Activated CD4-positive, alpha-beta T cell treated with anti-CD3 and anti-CD28 coated beads, Interleukin-2, amount 50 U/mL, for 4 hours (primary cell): ENCODE results near the gene CLSTN2.

Experiments used
- DNase-seq, 2 experiments: peaks; one replicate each; pipeline ENCODE4 v3.0.0-alpha.2; 2020

CLSTN2 gene

DNA sequence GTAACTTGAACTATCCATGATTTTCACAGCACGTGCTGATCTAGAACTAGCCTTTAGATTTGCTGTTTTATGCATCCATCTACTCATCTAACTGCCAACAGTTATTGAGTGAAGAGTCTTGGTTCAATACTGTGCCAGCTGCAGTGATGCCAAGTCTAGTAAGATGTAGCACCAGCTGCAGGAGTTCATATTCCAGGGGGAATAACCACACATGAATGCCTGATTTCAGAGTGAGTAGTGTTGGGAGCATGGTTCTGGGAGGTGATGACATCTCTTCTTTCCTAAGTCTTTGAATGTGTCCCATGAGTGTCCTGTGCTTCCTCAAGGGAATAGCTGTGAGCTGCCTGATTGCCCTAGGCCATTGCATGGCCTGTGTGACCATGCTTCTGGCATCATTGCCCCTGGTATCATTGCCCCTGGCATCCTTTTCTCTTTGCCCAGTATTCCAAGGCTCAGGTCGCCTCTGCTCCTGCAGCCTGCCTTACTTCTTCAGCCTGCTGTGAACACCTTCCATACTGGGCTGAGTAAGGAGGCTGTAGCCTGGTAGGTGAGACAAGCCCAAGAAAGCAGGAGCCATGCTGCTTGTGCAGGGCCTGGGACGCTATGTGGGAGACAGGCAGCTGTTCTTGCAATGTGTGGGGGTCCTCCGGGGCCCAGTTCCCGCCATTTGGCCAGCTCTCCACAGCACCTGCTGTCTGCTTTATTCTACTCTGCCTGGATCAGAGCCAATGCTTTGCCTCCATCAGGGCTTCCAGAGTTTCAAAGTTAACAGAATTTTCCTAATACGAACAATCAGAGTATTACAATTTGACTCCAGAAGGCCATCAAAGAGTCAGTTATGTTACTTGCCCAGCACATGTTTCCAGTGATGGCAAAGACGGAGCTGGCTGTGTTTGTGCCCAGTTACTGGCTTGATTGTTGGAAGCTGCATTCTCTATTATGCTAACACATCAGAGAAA, 73.2 kb downstream of the CLSTN2 start:
- DNase-seq = no peak

DNA sequence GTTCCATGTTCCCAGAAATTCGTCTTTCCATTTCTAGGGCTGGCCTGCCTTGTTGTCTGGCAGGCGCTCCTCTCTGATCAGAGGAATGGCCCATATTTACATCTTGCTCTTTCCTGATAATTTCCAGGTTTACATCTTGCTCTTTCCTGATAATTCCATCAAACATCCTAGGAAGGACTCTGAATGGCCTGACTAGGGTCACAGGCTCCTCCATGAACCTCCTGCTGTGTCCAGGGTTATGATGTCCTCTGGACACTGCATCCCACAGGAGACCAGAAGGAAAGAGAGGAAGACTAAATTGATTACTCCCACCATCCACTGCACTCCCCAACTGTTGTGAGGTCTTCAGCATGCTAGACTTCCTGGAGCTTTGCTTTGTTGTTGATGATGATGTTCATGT, 75.4 kb downstream of the CLSTN2 start:
- no peak for DNase-seq

DNA sequence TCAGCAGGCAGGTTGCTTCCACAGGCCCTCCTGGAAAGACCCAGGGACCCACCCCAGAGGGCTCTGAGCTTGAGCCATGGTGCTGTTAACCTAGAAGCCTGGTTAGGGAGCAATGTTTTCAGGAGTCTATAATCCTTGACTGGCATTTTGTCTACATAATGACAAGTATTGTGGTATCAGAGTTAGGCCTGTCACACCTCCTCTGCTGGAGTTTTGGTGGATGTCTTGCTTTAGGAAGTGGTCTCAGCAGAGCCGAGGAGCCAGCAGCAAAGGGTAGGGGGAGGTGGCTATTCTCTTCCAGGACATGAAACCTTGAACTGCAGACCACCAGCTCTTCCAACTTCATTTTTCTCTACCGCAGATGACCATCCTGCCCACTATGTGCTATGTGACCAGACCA, 76.1 kb downstream of the CLSTN2 start:
- DNase-seq = no peak

DNA sequence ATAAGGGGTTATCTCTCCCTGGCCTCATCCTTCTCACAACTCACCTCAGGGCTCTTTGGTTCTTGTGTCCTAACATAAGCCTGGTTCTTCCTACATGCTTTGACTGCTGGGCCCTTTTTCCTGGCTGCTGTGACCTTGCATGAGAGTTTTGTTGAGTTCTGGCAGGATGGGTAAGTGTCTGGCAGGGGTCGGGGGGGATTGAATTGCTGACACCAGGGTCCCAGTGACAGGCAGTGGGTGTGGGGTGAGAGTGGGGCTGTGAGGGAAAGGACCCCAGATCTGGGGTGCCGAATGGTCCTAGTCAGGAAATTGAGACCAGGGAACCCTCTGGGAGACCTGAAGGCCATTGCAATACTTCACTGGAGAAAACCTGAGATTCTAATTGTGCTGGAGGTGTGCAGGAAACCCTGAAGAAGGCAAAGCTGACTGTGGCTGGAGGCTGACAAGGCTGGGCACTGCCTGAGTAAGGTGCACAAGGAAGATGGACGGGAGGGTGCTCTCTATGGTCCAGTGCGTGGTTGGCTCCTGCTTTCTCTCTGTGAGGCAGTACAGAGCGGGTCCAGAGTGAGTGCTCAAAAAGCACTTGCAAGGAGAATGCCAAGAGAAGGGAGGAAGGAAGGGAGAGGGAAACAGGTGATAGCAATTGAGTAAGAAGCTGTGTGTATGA, 76.8 kb downstream of the CLSTN2 start:
- no peak for DNase-seq

DNA sequence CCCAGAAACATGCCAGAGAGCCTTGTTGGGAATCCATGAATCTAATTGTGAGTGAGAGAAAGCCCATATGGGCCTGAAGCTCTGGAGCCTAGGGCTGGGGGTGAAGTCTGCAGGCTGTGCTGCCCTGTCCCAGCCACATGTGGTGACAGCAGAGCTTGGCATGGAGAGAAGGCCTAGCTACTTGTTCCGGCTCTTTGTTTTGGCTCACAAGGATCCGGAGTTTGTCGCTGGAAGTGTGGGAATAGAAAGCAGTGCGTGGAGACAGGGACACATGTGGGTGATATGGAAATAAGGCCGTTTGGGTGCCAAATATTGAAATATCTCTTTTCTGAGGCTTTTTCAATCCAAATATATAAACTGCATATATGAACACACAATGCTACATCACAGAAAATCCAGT, 78.2 kb downstream of the CLSTN2 start:
- no peak for DNase-seq

DNA sequence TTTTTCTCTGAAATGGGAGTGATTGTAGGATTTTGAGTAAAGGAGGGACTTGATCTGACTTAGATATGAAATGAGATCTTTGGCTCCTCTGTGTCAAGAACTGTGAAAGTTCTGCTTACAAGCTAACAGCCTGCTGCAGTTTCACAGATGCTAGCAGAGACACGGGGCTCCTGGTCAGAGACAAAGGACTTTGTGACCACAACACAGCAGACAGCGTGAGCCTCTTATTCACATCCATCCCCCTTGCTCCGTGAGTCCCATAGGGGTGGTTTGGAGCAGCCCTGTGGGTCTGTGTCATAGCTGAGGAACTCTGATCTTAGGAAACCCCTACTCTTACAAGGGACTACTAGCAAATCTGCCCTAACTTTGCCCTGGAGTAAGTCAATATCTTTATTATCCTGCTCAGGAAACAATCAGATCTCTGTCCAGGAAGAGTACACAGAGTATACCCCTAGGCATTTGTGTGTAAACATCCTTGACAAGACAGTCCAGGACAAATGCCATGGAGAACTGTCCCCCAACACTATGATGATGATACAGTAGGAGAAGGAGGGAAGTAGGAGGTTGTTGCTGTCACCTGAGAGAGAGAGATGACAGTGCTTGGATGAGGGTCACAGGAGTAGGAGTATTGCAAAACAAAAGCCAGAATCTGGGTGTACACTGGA, 80.0 kb downstream of the CLSTN2 start:
- no peak for DNase-seq

DNA sequence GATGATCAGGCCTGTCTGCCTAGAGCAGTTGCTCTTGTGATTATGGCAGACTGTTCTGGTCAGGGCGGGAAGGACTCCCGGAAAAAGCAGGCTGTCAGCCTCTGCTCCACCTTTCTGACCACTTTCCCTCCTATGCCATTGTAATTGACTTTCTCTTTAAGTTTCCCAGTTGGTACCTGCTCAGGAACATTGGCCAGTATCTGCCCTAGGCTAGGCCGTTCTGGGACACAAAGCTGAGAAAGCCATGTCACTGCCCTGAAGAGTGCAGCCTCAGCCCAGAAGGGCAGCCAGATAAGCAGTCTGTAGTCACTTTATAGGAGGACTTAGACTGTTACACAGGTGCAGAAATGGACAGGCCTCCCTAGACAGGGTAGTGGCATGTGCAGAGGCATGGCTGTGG, 80.8 kb downstream of the CLSTN2 start:
- no peak for DNase-seq

DNA sequence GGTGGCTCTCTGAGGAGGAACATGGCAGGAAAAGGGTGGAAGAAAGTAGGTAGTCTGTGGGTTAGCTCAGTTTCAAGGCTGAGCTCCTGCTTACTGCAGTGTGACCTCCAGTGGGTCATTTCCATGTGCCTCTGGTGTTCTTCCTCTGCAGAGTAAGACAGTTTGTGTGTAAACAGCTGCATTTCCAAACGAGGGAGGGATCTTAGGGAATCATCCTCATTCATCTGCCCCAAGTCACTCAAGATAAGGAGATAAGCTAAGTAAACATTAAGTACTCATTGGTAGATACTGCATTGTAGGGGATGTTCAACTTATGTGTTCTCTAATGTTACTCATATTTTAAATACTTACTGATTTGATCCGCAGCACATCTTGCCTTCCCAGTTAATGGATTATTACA, 83.6 kb downstream of the CLSTN2 start:
- DNase-seq = no peak

DNA sequence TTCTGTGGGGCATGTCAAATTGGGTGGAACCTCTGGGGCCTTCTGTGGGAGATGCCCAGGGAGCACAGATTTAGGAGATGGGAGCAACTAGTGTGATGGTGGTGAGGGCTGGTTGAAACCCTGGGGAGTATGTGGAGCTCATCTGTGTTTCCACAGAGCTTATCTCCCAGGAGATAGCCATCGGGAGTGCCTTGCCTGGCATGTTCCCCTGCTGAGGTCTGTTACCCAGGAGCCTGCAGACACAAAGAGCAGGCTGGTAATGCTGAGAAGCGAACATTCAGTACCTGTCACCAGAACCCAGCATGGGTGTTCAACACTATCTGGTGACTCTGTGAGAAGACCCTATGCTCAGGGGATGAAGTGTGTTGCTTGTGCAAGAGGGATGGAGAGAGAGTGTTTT, 85.0 kb downstream of the CLSTN2 start:
- no peak for DNase-seq

DNA sequence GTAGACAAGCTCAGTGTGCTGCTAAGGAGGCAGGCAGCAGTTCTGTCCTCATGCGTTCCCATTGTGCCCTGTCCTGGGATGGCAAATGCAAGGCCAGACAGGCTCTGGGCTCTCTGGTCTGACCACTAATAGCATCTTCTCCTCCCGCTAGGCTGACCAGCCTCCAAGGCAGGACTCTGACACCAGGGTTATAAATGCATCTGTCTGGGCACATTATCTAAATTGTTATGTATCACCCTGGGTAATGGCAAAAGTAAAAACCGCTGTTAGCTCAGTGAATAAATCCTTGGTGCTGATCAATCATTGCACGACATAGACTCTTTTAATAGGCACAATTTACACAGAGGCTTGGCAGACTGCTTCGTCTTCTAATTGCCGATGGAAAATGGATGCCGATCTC, 85.6 kb downstream of the CLSTN2 start:
- DNase-seq = no peak

DNA sequence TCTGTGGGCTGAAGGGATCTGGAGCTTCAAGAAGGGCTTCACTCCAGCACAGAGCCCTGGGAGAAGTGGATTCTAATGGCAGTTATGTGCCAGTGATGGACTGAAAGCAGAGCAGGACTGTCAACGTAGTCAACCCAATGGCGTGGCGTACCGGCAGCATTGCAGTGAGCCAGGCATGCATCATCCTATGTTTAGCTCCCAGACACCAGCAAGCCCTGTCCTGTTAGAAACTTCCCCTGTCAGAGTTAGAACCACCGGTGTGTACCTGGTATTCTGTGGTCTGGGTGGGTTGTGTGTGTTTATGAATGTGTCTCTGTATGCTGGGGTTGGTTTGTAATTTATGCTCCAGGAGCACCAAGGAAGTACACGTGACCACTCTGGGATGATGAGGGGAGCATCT, 86.3 kb downstream of the CLSTN2 start:
- DNase-seq = no peak

DNA sequence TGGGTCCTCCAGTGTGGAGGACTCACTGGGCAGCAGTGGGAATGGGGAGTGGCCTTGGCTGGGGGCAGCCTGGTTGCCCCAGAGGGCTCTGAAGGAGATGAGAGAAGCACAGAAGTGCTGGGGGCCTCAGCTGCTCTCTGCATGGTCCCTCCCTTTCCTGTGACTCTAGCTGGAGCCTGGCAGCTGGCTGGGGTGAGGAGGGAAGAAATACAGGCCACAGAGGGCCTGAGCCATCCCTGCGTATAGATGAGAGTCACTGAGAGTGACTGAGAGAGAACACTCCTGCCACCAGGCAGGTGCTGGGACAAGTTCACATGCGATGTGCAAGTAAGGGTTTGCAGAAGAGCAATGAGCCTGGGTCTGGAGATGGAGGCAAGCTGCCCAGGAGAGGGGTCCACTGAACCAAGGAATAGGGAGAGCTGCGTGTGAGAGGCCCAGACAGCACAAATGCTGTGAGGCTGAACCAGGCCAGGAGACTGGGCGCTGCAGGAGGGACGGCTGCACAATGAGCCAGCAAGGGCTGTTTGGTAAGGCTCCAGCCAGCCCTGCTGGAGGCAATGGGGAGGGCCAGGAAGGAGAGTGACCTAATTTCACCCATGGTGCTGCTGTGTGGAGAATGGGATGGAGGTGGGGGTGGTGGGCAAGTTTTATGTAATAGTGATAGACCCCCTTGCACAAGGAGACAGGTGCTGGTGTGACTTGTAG, 87.2 kb downstream of the CLSTN2 start:
- no peak for DNase-seq

DNA sequence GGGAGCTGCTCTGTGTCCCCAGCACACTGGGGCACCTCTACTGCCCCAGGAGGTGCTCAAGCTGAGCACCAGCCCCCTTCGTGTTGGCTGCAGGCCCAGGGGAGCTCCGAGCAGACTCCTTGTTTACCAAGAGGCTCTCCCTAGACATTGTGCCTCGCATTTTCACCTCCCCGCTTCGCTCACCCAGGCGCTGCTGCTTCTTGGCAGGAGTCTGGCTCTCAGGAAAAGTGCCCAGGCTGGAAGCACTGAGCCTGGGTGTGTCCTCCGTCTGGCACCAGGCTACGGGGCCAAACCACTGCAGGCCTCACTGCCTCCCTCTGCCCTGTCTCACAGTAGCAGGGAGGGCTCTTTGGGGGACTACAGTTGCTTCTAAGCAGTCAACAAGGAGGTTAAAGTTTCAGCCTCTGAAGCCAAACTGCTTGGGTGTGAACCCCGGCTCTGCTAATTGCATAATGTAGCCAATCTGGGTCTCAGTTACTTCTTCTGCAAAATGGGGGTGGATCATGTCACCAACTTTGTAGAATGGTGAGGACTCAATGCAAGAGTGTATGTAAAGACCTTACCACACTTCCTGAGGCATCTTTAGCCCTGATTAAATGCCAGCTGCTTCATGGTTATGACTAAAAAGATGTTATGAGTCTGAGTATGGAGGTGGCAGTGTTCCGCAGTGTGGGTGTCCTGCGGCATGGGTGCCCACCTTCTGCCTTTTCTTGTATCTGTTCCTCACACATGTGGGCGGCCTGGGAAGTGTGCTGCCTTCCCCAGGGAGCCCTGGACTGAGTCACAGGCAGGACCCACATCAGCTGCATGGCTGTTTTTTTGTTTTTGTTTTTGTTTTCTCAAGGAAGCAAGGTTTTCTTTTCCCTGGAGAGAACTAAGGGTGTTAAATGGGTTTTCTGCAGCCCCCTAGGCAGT, 88.9 kb downstream of the CLSTN2 start:
- no peak for DNase-seq

DNA sequence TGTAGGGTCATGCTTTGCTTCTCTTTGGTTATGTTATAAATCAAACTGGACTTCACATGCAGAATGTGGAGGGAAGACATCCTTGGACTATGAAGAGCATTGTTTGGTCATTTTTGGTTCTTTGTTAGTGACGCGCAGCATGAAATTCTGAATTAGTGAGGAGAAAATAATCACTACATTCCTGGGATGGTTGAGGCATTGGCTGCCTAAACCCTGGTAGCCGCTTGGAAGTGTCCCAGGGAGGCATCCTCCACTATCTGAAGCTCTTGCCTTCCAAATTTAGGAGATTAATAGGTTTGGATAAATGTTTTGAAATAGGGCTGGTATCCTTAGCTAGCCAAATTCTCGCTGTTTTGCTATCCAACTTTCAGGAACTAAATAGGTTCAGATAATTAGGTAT, 96.2 kb downstream of the CLSTN2 start:
- no peak for DNase-seq

DNA sequence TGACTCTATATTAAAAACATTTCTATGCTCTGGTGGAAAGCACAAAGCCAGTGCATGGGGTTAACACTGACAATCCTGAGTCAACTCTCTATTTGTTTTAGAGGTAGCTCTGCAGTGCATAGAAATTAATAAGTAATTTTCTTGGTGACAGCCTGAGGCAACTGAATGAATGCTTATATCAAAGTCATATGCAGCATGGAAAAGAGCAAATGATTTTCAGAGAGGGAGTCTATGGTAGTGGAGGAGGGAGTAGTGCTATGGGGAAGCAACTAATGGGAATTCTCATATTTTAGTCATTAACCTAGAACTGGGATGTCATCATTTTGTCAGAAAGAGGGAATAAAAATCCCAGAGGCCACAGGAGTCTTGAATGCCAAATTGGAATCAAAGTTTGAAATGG, 99.1 kb downstream of the CLSTN2 start:
- DNase-seq = no peak

DNA sequence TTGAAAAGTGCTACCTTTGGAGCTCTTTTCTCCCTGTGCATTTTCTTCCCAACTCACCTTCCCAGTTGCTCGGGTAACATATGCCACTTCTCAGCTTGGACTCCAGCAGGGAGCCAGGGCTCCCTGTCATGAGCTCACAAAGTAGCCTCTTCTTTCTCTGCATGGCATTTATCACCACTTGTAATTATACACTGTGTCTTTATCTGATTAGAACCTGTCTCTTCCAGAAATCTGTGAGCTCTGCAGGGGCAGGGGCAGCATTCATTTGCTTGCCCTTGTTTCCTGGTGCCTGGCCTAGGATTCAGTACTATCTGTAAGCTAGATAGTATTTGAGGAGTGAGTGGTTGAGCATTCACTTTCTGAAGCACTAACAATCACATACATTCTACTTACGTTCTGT, 100.9 kb downstream of the CLSTN2 start:
- DNase-seq = no peak

DNA sequence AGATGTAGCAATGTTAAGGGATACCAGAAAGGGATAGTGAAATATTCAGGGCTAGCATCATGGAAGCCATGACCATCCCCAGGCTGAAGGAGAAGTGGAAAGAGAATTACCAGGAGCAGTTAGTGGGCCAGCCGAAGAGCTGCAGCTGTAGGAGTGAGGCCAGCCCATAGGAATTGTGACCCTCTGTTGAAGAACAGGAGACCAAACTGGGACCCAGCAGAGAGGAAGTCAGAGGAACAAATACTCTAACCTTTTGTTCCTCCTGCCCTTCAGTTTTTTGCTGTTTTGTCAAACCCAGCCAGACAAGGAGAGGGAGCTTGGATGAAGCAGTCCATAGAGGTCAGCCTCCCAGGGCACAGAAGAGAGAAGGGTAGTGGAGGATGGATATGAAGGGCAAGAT, 115.4 kb downstream of the CLSTN2 start:
- DNase-seq = no peak

DNA sequence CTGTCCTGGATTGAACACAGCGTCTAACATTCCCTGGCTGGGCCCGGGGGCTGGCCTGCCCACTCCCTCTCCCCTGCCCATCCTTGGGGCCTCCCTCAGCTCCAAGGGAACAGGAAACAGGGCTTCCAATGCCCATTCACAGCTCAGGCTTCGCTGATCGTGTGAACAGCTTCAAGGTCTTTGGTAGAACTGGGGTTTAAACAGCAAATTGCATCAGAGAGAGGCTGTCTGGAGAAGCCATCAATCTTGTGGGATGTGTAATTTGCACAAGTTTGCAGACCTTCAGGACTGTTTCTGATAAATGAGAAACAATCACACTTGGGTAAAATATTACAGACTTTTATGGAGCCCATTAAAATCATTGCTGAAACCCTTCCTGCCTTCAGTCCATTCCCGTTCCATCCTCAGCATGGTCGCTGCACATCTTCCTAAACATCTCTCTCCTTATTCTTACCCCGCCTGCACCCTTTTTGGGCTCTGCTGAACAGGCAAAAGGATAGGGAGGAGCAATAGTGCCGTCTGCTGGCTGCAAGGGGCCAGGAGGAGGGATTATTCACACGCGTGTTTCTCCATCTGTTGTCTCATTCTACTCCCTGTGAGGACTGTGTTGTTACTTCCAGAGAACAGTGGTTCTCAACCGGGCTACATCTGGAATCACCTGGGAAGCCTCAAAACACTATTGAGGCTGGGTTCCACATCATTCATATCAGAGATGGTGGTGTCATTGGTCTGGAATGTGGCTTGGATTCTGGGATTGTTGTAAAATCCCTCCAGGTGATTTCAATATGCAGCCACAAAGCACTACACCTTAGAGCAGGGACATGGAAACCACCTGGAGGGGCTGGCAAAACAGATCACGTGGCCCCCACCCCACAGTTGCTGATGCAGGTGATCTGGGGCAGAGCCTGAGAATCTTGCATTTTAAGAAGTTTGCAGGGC, 116.3 kb downstream of the CLSTN2 start:
- no peak for DNase-seq

DNA sequence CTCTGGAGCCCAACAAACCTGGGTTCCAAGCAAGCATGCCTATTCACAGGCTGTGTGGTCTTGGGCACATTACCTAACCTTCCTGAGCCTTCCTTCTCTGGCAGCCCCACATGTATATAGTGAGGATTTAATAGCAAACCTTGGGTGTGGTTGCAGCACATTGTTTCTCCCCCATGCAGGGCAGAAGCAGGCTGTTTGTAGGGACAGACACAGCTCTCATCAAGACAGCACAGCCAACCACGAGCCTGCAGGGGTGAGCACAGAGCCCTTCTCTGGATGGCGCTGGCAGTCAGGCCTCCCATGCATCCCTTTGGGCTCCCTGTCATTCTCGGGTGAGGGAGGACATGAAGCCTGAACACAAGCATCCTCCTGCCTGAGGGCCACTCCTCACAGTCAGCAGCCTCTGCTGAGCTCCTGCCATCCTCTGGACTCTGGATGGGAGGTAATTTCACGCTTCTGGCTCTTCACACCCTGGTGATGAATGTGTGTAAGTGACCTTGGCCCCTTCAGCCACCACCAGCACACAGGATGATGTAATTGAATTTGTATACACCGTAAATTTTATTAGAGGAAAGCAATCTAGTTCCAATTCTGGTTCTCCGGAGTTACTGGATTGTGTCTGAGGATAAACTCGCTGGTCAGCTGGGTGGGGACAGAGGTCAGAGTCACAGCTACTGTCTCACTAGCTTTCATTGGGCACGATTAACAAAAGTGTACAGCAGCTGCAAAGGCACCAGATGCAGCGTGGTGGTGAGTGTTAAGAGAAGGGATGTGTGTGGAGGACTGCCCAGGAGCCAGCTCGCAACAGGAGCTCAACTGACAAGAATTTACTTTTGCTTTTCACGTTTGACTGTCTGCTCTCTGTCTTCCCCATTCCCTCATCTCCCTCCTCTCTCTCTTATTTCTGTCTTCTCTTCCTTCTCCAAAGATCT, 118.1 kb downstream of the CLSTN2 start:
- no peak for DNase-seq

DNA sequence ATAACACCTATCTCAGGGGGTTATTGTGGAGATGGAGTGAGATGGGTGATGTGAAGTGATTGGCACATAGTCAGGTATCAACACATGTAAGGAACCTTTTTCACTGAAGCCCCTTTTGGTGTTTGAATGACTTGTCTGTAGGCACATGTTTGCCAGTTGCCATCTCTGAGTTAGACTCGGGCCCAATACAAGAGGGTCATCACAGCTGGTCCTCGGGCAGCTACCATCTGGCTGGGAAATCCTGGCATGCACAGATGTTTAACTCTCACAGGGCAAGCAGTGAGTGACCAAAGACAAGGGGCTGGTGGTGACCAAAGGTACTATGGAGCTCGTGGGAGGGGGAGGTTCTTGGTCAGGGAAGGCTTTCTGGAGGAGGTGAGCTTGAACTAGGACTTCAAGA, 118.8 kb downstream of the CLSTN2 start:
- DNase-seq = no peak
